Spleen (tissue), 7 donors: ENCODE results near the gene CASP2.
A peak's percentile ranks its signal among the peaks of the same experiment; 100 is the strongest.

Source experiments
- POLR2A ChIP-seq, 3 donors: fragments of 450-650 bp; IDR thresholded peaks; one replicate each; pipeline ENCODE4 v1.5.1; 2017; ENCODE audit warnings: antibody characterized with exemption in 3 of 3, mild to moderate bottlenecking in 1 of 3
- POLR2AphosphoS5 ChIP-seq, 3 donors: sonication (generic); formaldehyde crosslinking; IDR thresholded peaks; one replicate each; pipeline ENCODE4 v1.5.1; 2017; ENCODE audit warnings: antibody characterized with exemption in 3 of 3
- TF ChIP-seq, protein P1 (sequence below), 11 experiments: fragments of 200-600 bp in 7 of 11; fragments of 450-650 bp in 4 of 11; sonication (generic) in 4 of 11; IDR thresholded peaks in 8 of 11; conservative IDR thresholded peaks in 3 of 11; 1 replicate in 7 of 11; 2 replicates in 4 of 11; pipeline versions ENCODE4 v1.4.0 to v1.8.0; 2016 to 2021; ENCODE audit warnings: antibody characterized with exemption in 11 of 11, inconsistent platforms in 4 of 11, mild to moderate bottlenecking in 1 of 11
- donor health status: DM: no; HTN: no; CAD: no; lungs with moderate emphysema.
- donor health status: DM: no; HTN: no; CAD: no.
- donor health status: DM: no; HTN: no; CAD: no.

DNA sequence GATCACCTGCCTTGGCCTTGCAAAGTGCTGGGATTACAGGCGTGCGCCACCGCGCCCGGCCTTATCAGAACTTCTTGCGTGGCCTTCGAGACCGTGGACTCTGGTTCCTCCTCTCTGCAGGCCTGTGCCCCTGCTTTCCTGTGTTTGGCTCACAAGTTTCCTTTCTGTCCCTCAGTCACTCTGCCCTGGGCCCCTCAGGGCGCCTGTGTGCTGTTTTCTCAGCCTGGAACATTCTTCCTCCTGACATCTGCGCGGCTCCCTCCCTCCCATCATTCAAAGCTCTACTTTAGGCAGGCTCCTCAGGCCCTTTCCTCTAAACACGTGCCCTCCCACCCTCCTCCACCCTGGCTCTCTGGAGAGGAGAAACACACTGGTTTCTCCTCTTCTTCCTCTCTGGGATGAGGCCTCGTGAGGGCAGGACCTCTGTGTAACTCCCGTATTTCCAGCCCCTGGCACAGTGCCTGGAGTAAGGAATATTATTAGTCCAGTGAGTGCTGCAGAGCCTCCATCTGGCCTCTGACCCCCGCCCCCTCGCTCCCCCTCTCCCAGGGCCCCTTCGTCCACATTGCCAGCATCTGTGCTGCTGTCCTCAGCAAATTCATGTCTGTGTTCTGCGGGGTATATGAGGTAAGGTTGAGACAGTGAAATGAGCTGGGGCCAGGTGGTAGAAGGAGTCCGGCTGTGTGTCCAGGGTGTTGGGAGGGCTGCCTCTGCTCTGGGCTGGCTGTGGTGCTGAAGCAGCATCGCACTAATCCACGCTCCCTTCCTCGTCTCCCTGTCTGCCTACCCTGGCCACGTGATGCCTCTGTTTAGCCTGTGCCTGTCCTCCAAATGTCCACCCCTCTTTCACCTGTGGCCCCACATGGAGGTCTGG, 34.8 kb downstream of the CASP2 start:
- TF ChIP-seq, protein P1, sequence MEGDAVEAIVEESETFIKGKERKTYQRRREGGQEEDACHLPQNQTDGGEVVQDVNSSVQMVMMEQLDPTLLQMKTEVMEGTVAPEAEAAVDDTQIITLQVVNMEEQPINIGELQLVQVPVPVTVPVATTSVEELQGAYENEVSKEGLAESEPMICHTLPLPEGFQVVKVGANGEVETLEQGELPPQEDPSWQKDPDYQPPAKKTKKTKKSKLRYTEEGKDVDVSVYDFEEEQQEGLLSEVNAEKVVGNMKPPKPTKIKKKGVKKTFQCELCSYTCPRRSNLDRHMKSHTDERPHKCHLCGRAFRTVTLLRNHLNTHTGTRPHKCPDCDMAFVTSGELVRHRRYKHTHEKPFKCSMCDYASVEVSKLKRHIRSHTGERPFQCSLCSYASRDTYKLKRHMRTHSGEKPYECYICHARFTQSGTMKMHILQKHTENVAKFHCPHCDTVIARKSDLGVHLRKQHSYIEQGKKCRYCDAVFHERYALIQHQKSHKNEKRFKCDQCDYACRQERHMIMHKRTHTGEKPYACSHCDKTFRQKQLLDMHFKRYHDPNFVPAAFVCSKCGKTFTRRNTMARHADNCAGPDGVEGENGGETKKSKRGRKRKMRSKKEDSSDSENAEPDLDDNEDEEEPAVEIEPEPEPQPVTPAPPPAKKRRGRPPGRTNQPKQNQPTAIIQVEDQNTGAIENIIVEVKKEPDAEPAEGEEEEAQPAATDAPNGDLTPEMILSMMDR (IDR thresholded peaks at IDR 0.05 in 8 of 11, conservative IDR thresholded peaks at IDR 0.05 in 3 of 11), result no peak
- TF ChIP-seq POLR2A (IDR thresholded peaks at IDR 0.05) (no peak), POLR2AphosphoS5 (IDR thresholded peaks at IDR 0.05) (peak in 1 of 3 donors; percentile 38)
